ENCODE data around the gene CADM2.
"Not testable (repeated sequence)": the region's sequence is repeated elsewhere in the genome, so short reads cannot be mapped to it uniquely, and the experiment has no call there.

Gene CADM2

GRCh38 chr3:84918592-84918991 is 40.2 kb upstream of the CADM2 start:
- H3K4me3 ChIP-seq (ENCODE audit: low read depth, low read length); POLR2A ChIA-PET; H3K4me1 ChIP-seq (ENCODE audit: control insufficient read depth, insufficient read depth, low read length); CTCF ChIA-PET; H3K9me3 ChIP-seq (ENCODE audit: control insufficient read depth, insufficient read depth, low read depth, low read length); H3K27ac ChIP-seq (ENCODE audit: extremely low read depth, low read depth, low read length); H3K36me3 ChIP-seq (ENCODE audit: control insufficient read depth in 2 of 2, insufficient read depth in 1 of 2, low read length in 2 of 2): not testable (repeated sequence)

- H3K27ac ChIP-seq (ENCODE audit: extremely low read depth, low read depth, low read length), result no peak overlapping the region
- no peaks in the 10 kb centered on the region for H3K4me1 ChIP-seq (ENCODE audit: control insufficient read depth, insufficient read depth, low read length)
- H3K9me3 ChIP-seq (ENCODE audit: control insufficient read depth, insufficient read depth, low read depth, low read length), result no peaks in the 10 kb centered on the region
- CTCF ChIA-PET, result no interaction called here
- POLR2A ChIA-PET, result no interaction called here
- H3K4me3 ChIP-seq (ENCODE audit: low read depth, low read length), result no peak overlapping the region
- H3K36me3 ChIP-seq (ENCODE audit: control insufficient read depth in 2 of 2, insufficient read depth in 1 of 2, low read length in 2 of 2), result no peaks in the 10 kb centered on the region
- TF ChIP-seq ZNF132 (tag by site-specific recombination; IDR thresholded peaks at IDR 0.05; ENCODE audit: borderline replicate concordance) (no peak), REPIN1 (tag by site-specific recombination; IDR thresholded peaks at IDR 0.05; ENCODE audit: low read depth) (no peak), ZNF341 (tag by site-specific recombination; IDR thresholded peaks at IDR 0.05; ENCODE audit: low read depth) (no peak), HOXC10 (CRISPR knock-in tag; IDR thresholded peaks at IDR 0.05) (no peak), ZNF544 (tag by site-specific recombination; IDR thresholded peaks at IDR 0.05) (no peak), ZNF670 (tag by site-specific recombination; IDR thresholded peaks at IDR 0.05; ENCODE audit: low read depth) (no peak), ZBTB1 (tag by site-specific recombination; IDR thresholded peaks at IDR 0.05) (no peak), OSR2 (tag by site-specific recombination; IDR thresholded peaks at IDR 0.05) (no peak), ZFP3 (tag by site-specific recombination; IDR thresholded peaks at IDR 0.05; ENCODE audit: low read depth) (no peak), ZNF416 (tag by site-specific recombination; IDR thresholded peaks at IDR 0.05) (no peak), IKZF3 (tag by site-specific recombination; IDR thresholded peaks at IDR 0.05) (no peak)
Observed at GRCh38 chr3:84922682-84923081, 36.1 kb upstream of the CADM2 start.

DNA sequence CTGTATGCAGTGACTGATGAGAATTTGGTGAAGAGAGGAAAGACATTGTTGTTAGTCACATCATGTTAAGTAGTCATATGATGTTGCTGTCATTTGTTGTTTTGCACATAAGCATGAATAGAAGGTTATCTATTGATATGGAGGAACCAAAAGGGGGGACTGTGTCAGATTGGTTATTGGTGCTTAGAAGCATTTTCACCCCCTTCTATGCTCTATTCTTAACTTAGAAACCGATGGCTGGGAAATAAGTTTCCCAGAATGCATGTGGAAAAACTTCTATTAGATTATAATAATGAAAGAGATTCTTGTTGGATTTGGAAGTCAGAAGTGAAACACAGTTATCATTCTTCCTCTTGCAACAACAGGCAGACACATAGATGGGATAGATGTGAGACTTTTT is 33.2 kb upstream of the CADM2 start:
- no peaks in the 10 kb centered on the region for H3K36me3 ChIP-seq (ENCODE audit: control insufficient read depth in 2 of 2, insufficient read depth in 1 of 2, low read length in 2 of 2)
- ChIA-PET CTCF (no interaction called here), POLR2A (no interaction called here)
- no peak overlapping the region for H3K27ac ChIP-seq (ENCODE audit: extremely low read depth, low read depth, low read length)
- H3K4me1 ChIP-seq (ENCODE audit: control insufficient read depth, insufficient read depth, low read length), result no peaks in the 10 kb centered on the region
- H3K4me3 ChIP-seq (ENCODE audit: low read depth, low read length), result no peak overlapping the region
- TF ChIP-seq, protein P1, sequence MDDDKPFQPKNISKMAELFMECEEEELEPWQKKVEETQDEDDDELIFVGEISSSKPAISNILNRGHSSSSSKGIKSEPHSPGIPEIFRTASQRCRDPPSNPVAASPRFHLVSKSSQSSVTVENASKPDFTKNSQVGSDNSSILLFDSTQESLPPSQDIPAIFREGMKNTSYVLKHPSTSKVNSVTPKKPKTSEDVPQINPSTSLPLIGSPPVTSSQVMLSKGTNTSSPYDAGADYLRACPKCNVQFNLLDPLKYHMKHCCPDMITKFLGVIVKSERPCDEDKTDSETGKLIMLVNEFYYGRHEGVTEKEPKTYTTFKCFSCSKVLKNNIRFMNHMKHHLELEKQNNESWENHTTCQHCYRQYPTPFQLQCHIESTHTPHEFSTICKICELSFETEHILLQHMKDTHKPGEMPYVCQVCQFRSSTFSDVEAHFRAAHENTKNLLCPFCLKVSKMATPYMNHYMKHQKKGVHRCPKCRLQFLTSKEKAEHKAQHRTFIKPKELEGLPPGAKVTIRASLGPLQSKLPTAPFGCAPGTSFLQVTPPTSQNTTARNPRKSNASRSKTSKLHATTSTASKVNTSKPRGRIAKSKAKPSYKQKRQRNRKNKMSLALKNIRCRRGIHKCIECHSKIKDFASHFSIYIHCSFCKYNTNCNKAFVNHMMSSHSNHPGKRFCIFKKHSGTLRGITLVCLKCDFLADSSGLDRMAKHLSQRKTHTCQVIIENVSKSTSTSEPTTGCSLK (tag by site-specific recombination; IDR thresholded peaks at IDR 0.05), result no peak
- TF ChIP-seq ZNF426 (tag by site-specific recombination; IDR thresholded peaks at IDR 0.05), result no peak
- TF ChIP-seq ZNF664 (tag by site-specific recombination; IDR thresholded peaks at IDR 0.05), result no peak
- no peak for TF ChIP-seq ZNF239 (tag by site-specific recombination; IDR thresholded peaks at IDR 0.05)
- TF ChIP-seq, protein P2, sequence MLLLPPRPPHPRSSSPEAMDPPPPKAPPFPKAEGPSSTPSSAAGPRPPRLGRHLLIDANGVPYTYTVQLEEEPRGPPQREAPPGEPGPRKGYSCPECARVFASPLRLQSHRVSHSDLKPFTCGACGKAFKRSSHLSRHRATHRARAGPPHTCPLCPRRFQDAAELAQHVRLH (tag by site-specific recombination; IDR thresholded peaks at IDR 0.05), result no peak
- TF ChIP-seq IKZF3 (tag by site-specific recombination; IDR thresholded peaks at IDR 0.05), result no peak
- TF ChIP-seq ZNF121 (tag by site-specific recombination; IDR thresholded peaks at IDR 0.05), result no peak
- TF ChIP-seq YY1 (tag by site-specific recombination; IDR thresholded peaks at IDR 0.05), result no peak
- TF ChIP-seq MYNN (tag by site-specific recombination; IDR thresholded peaks at IDR 0.05; ENCODE audit: borderline replicate concordance), result no peak
- no peak for TF ChIP-seq ZFP37 (tag by site-specific recombination; IDR thresholded peaks at IDR 0.05)
- H3K9me3 ChIP-seq (ENCODE audit: control insufficient read depth, insufficient read depth, low read depth, low read length), result no peaks in the 10 kb centered on the region
